ENCODE measurements around the gene PLCB3. TPM values are rescaled to one million over a fixed set of nuclear protein-coding genes. Genes with fewer than 3 reads are reported as not detected.

The PLCB3 gene
- total and polyA plus RNA-seq, 5 donors from 2014 or later = 0.10 to 3.6 (median 0.31) TPM

DNA sequence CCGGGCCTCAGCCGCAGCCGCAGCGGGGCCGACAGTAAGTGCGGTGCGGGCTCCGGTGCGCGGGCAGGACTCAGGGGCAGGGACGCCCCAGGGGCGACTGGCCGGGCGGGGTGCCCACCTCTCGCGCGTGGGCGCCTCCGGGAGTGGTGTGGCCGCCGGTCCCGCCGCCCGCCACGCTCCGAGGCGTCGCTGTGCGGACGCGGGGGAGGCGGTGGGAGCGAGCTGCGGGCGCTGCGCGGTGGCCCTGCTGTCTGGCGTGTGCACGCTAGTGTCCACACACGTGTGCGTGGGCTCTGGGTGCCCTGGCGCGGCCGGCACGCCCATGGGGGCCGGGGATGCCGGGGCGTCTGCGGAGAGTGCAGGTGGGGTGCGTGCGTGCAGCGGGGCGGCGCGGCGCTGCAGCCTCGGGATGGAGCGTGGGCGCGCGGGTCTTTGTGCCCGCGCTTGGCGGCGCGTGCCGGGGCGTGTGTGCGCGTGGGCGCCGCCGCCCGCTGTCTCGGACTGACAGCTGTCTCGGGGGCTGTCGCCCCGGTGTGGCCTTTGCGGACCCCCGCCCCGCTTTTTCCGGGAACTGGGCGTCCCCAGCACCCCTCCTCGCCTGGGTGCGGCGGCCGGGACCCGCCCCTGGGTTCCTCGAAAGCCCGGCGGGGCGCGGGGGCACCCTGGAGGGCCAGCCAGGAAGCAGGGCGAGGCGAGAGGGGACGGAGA is 40.6 kb downstream of the PLCB3 start:
- DNase-seq = peak in 2 of 3 donors; percentile 14 to 28
- peaks cover 0 to 7% (median 4%) of the 10 kb centered on the region in 4 donors for H3K4me1 Mint-ChIP-seq
- Histone ChIP-seq H3K36me3 (ENCODE audit: control insufficient read depth, insufficient read depth, low read length) (no peaks in the 10 kb centered on the region), H3K4me3 (ENCODE audit: low read depth, low read length) (no peak overlapping the region), H3K4me1 (ENCODE audit: control insufficient read depth, insufficient read depth, low read length, poor library complexity, severe bottlenecking) (peaks cover 16% of the 10 kb centered on the region), H3K27me3 (ENCODE audit: control insufficient read depth, insufficient read depth, low read length) (peaks cover 21% of the 10 kb centered on the region), H3K9me3 (ENCODE audit: control insufficient read depth in 2 of 2, low read length in 2 of 2) (no peaks in the 10 kb centered on the region), H3K27ac (ENCODE audit: insufficient read depth, low read length, poor library complexity, severe bottlenecking) (no peak overlapping the region)
- H3K4me3 Mint-ChIP-seq = no peak overlapping the region
- ATAC-seq (ENCODE audit: low read depth in 2 of 2) = peak; percentile 25 to 37
- H3K27ac Mint-ChIP-seq = no peak overlapping the region
- H3K9me3 Mint-ChIP-seq = no peaks in the 10 kb centered on the region
- no peaks in the 10 kb centered on the region for H3K36me3 Mint-ChIP-seq
- H3K27me3 Mint-ChIP-seq = peaks cover 57% of the 10 kb centered on the region

DNA sequence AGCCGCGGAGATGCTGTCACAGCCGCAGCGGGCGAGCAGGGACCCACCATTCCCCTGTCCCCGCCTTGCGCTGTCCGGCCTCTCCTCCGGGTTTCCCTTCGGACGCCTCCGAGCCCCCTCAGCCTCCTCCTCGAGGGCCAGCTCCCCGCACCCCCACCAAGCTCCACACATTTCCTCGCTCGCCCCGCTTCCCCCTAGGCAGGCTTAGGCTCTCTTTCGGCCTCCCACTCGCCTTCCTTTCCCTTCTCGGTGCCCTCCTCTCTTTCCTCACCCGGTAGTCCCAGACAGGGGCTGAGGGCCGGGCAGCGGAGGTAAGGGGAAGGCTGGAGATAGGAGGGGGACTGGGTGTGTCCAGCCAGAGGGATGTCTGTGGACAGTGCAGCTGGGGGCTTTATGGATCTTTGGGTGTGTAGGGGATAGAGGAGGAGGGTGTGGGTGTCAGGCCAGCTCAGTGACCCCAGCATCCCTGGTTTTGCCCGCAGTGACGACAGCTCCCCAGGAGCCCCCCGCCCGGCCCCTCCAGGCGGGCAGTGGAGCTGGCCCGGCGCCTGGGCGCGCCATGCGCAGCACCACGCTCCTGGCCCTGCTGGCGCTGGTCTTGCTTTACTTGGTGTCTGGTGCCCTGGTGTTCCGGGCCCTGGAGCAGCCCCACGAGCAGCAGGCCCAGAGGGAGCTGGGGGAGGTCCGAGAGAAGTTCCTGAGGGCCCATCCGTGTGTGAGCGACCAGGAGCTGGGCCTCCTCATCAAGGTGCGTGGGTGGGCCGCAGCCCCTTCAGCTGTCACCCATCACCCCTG is 41.3 kb downstream of the PLCB3 start:
- H3K4me3 Mint-ChIP-seq = peak overlapping the region in 3 of 4 donors; percentile 19 to 56 (median 44)
- no peak overlapping the region for H3K27ac ChIP-seq (ENCODE audit: insufficient read depth, low read length, poor library complexity, severe bottlenecking)
- peaks cover 16% of the 10 kb centered on the region for H3K4me1 ChIP-seq (ENCODE audit: control insufficient read depth, insufficient read depth, low read length, poor library complexity, severe bottlenecking)
- no peak overlapping the region for H3K27ac Mint-ChIP-seq
- H3K27me3 Mint-ChIP-seq = peaks cover 65% of the 10 kb centered on the region
- no peaks in the 10 kb centered on the region for H3K36me3 Mint-ChIP-seq
- no peaks in the 10 kb centered on the region for H3K9me3 Mint-ChIP-seq
- H3K36me3 ChIP-seq (ENCODE audit: control insufficient read depth, insufficient read depth, low read length) = no peaks in the 10 kb centered on the region
- H3K9me3 ChIP-seq (ENCODE audit: control insufficient read depth in 2 of 2, low read length in 2 of 2) = no peaks in the 10 kb centered on the region
- H3K4me1 Mint-ChIP-seq = peaks cover 0 to 10% (median 6%) of the 10 kb centered on the region in 4 donors
- H3K27me3 ChIP-seq (ENCODE audit: control insufficient read depth, insufficient read depth, low read length) = peaks cover 22% of the 10 kb centered on the region
- no peak overlapping the region for H3K4me3 ChIP-seq (ENCODE audit: low read depth, low read length)
- DNase-seq (no peak), ATAC-seq (ENCODE audit: low read depth in 2 of 2) (no peak)

DNA sequence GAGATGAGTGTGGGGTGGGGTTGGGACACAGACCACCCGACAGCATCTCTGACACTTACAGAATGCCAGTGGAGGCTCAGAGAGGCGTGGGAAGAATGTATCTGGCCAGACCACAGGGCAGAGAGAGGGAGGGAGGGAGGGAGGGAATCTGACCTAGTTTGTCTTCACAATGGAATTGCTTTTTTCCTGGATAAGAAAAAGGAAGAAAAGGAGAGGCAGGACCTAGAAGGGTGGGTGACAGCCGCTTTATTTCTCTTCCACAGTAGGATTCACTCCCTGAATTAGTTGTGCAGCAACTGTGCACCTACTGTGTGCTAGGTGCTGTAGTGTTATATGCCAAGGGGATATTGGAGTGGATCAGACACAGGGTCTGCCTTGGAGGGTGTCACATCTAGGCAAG is 43.4 kb downstream of the PLCB3 start:
- no peak for DNase-seq
- Histone ChIP-seq H3K27ac (ENCODE audit: insufficient read depth, low read length, poor library complexity, severe bottlenecking) (no peak overlapping the region), H3K4me3 (ENCODE audit: low read depth, low read length) (no peak overlapping the region), H3K36me3 (ENCODE audit: control insufficient read depth, insufficient read depth, low read length) (no peaks in the 10 kb centered on the region), H3K9me3 (ENCODE audit: control insufficient read depth in 2 of 2, low read length in 2 of 2) (no peaks in the 10 kb centered on the region), H3K27me3 (ENCODE audit: control insufficient read depth, insufficient read depth, low read length) (peaks cover 24% of the 10 kb centered on the region), H3K4me1 (ENCODE audit: control insufficient read depth, insufficient read depth, low read length, poor library complexity, severe bottlenecking) (peaks cover 26% of the 10 kb centered on the region)
- no peaks in the 10 kb centered on the region for H3K36me3 Mint-ChIP-seq
- H3K9me3 Mint-ChIP-seq = no peaks in the 10 kb centered on the region
- no peak overlapping the region for H3K4me3 Mint-ChIP-seq
- peaks cover 0 to 17% (median 9%) of the 10 kb centered on the region in 4 donors for H3K4me1 Mint-ChIP-seq
- no peak overlapping the region for H3K27ac Mint-ChIP-seq
- H3K27me3 Mint-ChIP-seq = peaks cover 82% of the 10 kb centered on the region
- ATAC-seq (ENCODE audit: low read depth in 2 of 2) = no peak

DNA sequence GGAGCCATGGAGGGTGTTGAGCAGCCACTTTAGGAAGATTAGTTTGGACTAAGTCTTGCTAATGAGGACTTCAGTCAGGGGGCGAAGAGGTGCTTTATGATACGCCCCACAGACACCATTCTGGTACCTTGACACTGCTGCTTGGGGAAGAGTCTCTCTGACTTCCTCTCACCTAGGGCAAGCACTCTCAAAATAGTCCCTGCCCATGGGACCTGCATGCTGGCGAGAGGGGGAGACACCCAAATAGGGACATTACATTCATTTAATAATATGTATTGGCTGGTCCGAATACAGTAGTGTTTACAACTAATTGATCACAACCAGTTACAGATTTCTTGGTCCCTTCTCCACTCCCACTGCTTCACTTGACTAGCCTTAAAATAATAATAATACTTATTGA is 44.4 kb downstream of the PLCB3 start:
- Mint-ChIP-seq H3K4me1 (peaks cover 0 to 23% (median 11%) of the 10 kb centered on the region in 4 donors), H3K27me3 (peaks cover 85% of the 10 kb centered on the region), H3K36me3 (no peaks in the 10 kb centered on the region), H3K27ac (no peak overlapping the region), H3K4me3 (no peak overlapping the region), H3K9me3 (no peaks in the 10 kb centered on the region)
- DNase-seq (no peak), ATAC-seq (ENCODE audit: low read depth in 2 of 2) (no peak)
- Histone ChIP-seq H3K4me1 (ENCODE audit: control insufficient read depth, insufficient read depth, low read length, poor library complexity, severe bottlenecking) (peaks cover 35% of the 10 kb centered on the region), H3K27me3 (ENCODE audit: control insufficient read depth, insufficient read depth, low read length) (peaks cover 26% of the 10 kb centered on the region), H3K4me3 (ENCODE audit: low read depth, low read length) (no peak overlapping the region), H3K27ac (ENCODE audit: insufficient read depth, low read length, poor library complexity, severe bottlenecking) (no peak overlapping the region), H3K9me3 (ENCODE audit: control insufficient read depth in 2 of 2, low read length in 2 of 2) (no peaks in the 10 kb centered on the region), H3K36me3 (ENCODE audit: control insufficient read depth, insufficient read depth, low read length) (no peaks in the 10 kb centered on the region)

DNA sequence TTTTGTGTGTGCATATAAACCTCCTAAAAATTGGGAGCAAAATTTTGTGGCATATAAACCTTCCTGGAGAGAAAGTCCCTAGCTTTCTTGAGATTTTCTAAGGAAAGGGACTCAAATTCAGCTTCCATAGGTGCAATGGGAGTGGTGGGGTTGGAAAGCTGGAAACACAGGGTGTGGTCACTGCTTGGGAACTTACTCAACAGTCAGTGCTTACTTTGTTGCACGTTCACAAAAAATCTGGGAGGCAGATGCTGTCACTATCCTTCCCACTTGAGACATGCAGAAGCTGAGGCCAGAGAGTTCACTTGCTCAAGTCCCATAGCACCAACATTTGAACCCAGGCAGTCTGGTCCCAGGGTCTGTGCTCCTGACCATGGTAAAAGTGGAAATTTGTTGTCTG is 44.9 kb downstream of the PLCB3 start:
- H3K36me3 Mint-ChIP-seq = no peaks in the 10 kb centered on the region
- H3K4me3 ChIP-seq (ENCODE audit: low read depth, low read length) = no peak overlapping the region
- no peaks in the 10 kb centered on the region for H3K9me3 Mint-ChIP-seq
- peaks cover 0 to 25% (median 12%) of the 10 kb centered on the region in 4 donors for H3K4me1 Mint-ChIP-seq
- H3K27me3 Mint-ChIP-seq = peaks cover 87% of the 10 kb centered on the region
- H3K27ac ChIP-seq (ENCODE audit: insufficient read depth, low read length, poor library complexity, severe bottlenecking) = no peak overlapping the region
- no peaks in the 10 kb centered on the region for H3K36me3 ChIP-seq (ENCODE audit: control insufficient read depth, insufficient read depth, low read length)
- ATAC-seq (ENCODE audit: low read depth in 2 of 2) (no peak), DNase-seq (no peak)
- peaks cover 39% of the 10 kb centered on the region for H3K4me1 ChIP-seq (ENCODE audit: control insufficient read depth, insufficient read depth, low read length, poor library complexity, severe bottlenecking)
- H3K27ac Mint-ChIP-seq = no peak overlapping the region
- peaks cover 27% of the 10 kb centered on the region for H3K27me3 ChIP-seq (ENCODE audit: control insufficient read depth, insufficient read depth, low read length)
- no peaks in the 10 kb centered on the region for H3K9me3 ChIP-seq (ENCODE audit: control insufficient read depth in 2 of 2, low read length in 2 of 2)
- H3K4me3 Mint-ChIP-seq = no peak overlapping the region

DNA sequence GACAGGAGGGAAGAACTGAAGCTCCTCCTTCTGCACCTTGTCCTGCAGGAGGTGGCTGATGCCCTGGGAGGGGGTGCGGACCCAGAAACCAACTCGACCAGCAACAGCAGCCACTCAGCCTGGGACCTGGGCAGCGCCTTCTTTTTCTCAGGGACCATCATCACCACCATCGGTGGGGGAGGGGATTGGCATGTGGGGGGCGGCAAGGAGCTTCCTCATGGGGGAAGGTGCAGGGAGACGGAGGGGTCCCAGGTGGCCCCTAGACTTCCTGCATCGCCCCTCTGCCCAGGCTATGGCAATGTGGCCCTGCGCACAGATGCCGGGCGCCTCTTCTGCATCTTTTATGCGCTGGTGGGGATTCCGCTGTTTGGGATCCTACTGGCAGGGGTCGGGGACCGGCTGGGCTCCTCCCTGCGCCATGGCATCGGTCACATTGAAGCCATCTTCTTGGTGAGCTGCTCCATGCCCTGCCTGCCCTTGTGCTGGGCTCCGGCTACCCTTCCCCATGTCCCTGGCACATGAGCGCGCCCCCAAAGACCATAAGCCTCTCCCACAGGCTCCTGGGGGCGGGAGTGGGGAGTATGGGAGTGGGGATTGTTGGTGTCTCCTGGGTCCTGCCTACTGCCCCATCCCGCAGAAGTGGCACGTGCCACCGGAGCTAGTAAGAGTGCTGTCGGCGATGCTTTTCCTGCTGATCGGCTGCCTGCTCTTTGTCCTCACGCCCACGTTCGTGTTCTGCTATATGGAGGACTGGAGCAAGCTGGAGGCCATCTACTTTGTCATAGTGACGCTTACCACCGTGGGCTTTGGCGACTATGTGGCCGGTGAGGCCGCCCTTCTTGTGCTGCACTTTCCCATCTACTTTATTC is 45.7 kb downstream of the PLCB3 start:
- H3K27ac ChIP-seq (ENCODE audit: insufficient read depth, low read length, poor library complexity, severe bottlenecking) = no peak overlapping the region
- H3K4me1 ChIP-seq (ENCODE audit: control insufficient read depth, insufficient read depth, low read length, poor library complexity, severe bottlenecking) = peaks cover 33% of the 10 kb centered on the region
- ATAC-seq (ENCODE audit: low read depth in 2 of 2) = no peak
- H3K36me3 ChIP-seq (ENCODE audit: control insufficient read depth, insufficient read depth, low read length) = no peaks in the 10 kb centered on the region
- no peaks in the 10 kb centered on the region for H3K36me3 Mint-ChIP-seq
- no peak for DNase-seq
- H3K27ac Mint-ChIP-seq = no peak overlapping the region
- peak overlapping the region in 2 of 4 donors; percentile 27 to 73 for H3K4me3 Mint-ChIP-seq
- peaks cover 0 to 28% (median 13%) of the 10 kb centered on the region in 4 donors for H3K4me1 Mint-ChIP-seq
- H3K4me3 ChIP-seq (ENCODE audit: low read depth, low read length) = no peak overlapping the region
- peaks cover 27% of the 10 kb centered on the region for H3K27me3 ChIP-seq (ENCODE audit: control insufficient read depth, insufficient read depth, low read length)
- H3K27me3 Mint-ChIP-seq = peaks cover 88% of the 10 kb centered on the region
- H3K9me3 Mint-ChIP-seq = no peaks in the 10 kb centered on the region
- no peaks in the 10 kb centered on the region for H3K9me3 ChIP-seq (ENCODE audit: control insufficient read depth in 2 of 2, low read length in 2 of 2)

DNA sequence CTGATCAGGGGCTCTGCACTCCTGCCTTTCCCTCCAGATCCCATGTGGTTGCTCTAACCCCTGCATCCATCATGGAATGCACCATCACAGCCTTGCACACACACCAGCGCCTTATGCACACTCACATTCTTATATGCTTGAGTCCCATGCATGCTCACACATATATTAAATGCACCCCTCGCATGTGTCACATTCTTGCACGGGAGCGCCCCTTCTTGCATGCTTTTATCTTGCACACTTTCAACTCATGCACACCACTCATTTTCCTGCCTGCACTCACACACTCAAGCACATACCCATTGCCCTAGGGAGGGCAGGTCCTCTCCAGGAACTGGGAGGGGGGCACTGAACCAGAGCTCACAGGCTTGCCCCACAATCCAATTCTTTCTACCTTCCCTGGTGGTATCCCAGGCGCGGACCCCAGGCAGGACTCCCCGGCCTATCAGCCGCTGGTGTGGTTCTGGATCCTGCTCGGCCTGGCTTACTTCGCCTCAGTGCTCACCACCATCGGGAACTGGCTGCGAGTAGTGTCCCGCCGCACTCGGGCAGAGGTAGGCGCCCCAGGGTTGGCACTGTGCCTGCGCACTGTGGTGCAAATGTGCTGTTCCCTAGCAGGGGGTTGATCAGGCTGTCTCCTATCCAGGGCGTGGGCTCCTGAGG is 46.5 kb downstream of the PLCB3 start:
- Mint-ChIP-seq H3K4me3 (peak overlapping the region in 2 of 4 donors; percentile 27 to 73), H3K27ac (peak overlapping the region in 1 of 3 donors; percentile 20), H3K36me3 (no peaks in the 10 kb centered on the region), H3K4me1 (peaks cover 0 to 28% (median 13%) of the 10 kb centered on the region in 4 donors), H3K9me3 (no peaks in the 10 kb centered on the region), H3K27me3 (peaks cover 85% of the 10 kb centered on the region)
- Histone ChIP-seq H3K4me3 (ENCODE audit: low read depth, low read length) (no peak overlapping the region), H3K36me3 (ENCODE audit: control insufficient read depth, insufficient read depth, low read length) (no peaks in the 10 kb centered on the region), H3K9me3 (ENCODE audit: control insufficient read depth in 2 of 2, low read length in 2 of 2) (no peaks in the 10 kb centered on the region), H3K27ac (ENCODE audit: insufficient read depth, low read length, poor library complexity, severe bottlenecking) (no peak overlapping the region), H3K4me1 (ENCODE audit: control insufficient read depth, insufficient read depth, low read length, poor library complexity, severe bottlenecking) (peaks cover 25% of the 10 kb centered on the region), H3K27me3 (ENCODE audit: control insufficient read depth, insufficient read depth, low read length) (peaks cover 27% of the 10 kb centered on the region)
- DNase-seq = no peak
- no peak for ATAC-seq (ENCODE audit: low read depth in 2 of 2)
